Activated T-helper 1 cell treated with anti-CD3 and anti-CD28 coated beads, Interleukin-12 subunit alpha, Interleukin-12 subunit beta, Interleukin-2, Interleukin-4 antibody, amounts not matched to agents 30 ng/mL and 10 ng/mL and 1 ng/mL, durations not matched to agents 14 hours and 24 hours and 36 hours (primary cell): ENCODE results near the gene PRAMEF9. TPM values are rescaled to one million over a fixed set of nuclear protein-coding genes. Genes with fewer than 3 reads are reported as not detected.

Experiments
- total RNA-seq: library from RNA; stranded (reverse); gene quantifications from 2 replicates; pipeline ENCODE4 v1.2.3, GENCODE V29; 2022

PRAMEF9 gene
- total RNA-seq, 1 donor from 2014 or later, result not detected

Other genes with a start within 250 kb of the PRAMEF9 start
- not detected in 2 replicates for gene PRAMEF6, start 224.3 kb upstream of the PRAMEF9 start, total RNA-seq
- not detected in 2 replicates for gene PRAMEF27, start 115.3 kb upstream of the PRAMEF9 start, total RNA-seq
- gene HNRNPCL3, start 111.1 kb upstream of the PRAMEF9 start, total RNA-seq, result not detected in 2 replicates
- not detected in 2 replicates for gene PRAMEF25, start 101.1 kb upstream of the PRAMEF9 start, total RNA-seq
- not detected in 2 replicates for gene HNRNPCL2, start 55.0 kb upstream of the PRAMEF9 start, total RNA-seq
- not detected in 2 replicates for gene PRAMEF26, start 15.8 kb upstream of the PRAMEF9 start, total RNA-seq
- gene HNRNPCL4, start 6.2 kb upstream of the PRAMEF9 start, total RNA-seq, result not detected in 2 replicates
- gene PRAMEF13, start 29.6 kb downstream of the PRAMEF9 start, total RNA-seq, result not detected in 2 replicates
- gene PRAMEF18, start 54.3 kb downstream of the PRAMEF9 start, total RNA-seq, result not detected in 2 replicates
- gene PRAMEF5, start 82.3 kb downstream of the PRAMEF9 start, total RNA-seq, result not detected in 2 replicates
- not detected in 2 replicates for gene PRAMEF8, start 113.3 kb downstream of the PRAMEF9 start, total RNA-seq
- gene PRAMEF33, start 131.7 kb downstream of the PRAMEF9 start, total RNA-seq, result not detected in 2 replicates
- gene PRAMEF15, start 143.7 kb downstream of the PRAMEF9 start, total RNA-seq, result not detected in 2 replicates
- gene PRAMEF14, start 175.3 kb downstream of the PRAMEF9 start, total RNA-seq, result not detected in 2 replicates
- not detected in 2 replicates for gene PRAMEF19, start 200.1 kb downstream of the PRAMEF9 start, total RNA-seq
- gene PRAMEF17, start 217.8 kb downstream of the PRAMEF9 start, total RNA-seq, result not detected in 2 replicates
- gene PRAMEF20, start 238.6 kb downstream of the PRAMEF9 start, total RNA-seq, result not detected in 2 replicates